Caco-2 (cell line): ENCODE results near the gene EMC8. TPM values are rescaled to one million over a fixed set of nuclear protein-coding genes. Genes with fewer than 3 reads are reported as not detected.

ENCODE experiments used
- BruUV-seq: library from RNA; stranded (reverse); fragments of 400-500 nt; replicated peaks from 2 replicates; lab custom pipeline; 2021; lab: Mats Ljungman, UMichigan
- CTCF ChIA-PET: fragments of 300-600 bp; sonication (Branson Sonifier 250); formaldehyde crosslinking; loops from one replicate; lab custom pipeline; 2022; ENCODE audit warnings: antibody characterized with exemption; lab: Charles Lee
- POLR2A ChIA-PET: fragments of 300-600 bp; sonication (Branson Sonifier 250); formaldehyde crosslinking; loops from one replicate; lab custom pipeline; 2022; ENCODE audit warnings: antibody characterized with exemption; lab: Charles Lee
- DNase-seq, 2 experiments: peaks; one replicate each; pipeline versions ENCODE4 v3.0.0 to v3.0.0-alpha.2; 2020 to 2022
- H3K27me3 ChIP-seq: replicated peaks from 2 replicates; pipeline ENCODE4 v1.6.0; 2011; ENCODE audit warnings: low read length; ENCODE audit not compliant: control insufficient read depth, insufficient read depth
- H3K36me3 ChIP-seq: 2 replicates; pipeline ENCODE4 v1.5.1; 2011; ENCODE audit warnings: low read length; ENCODE audit not compliant: control insufficient read depth, insufficient read depth
- H3K4me1 ChIP-seq: fragments of 250-450 bp; sonication (Bioruptor Pico); 2 replicates; pipeline ENCODE4 v1.5.1; 2020; ENCODE audit warnings: mild to moderate bottlenecking
- H3K4me3 ChIP-seq: 2 replicates; pipeline ENCODE4 v1.5.1; 2011; ENCODE audit warnings: low read depth, mild to moderate bottlenecking, control low read depth, low read length
- H3K9me3 ChIP-seq: fragments of 250-450 bp; sonication (Bioruptor Pico); 2 replicates; pipeline ENCODE4 v1.5.1; 2020; ENCODE audit warnings: mild to moderate bottlenecking, moderate library complexity
- H3K27ac Mint-ChIP-seq: one replicate; pipeline ENCODE4 v1.8.0; 2022; ENCODE audit warnings: mixed read lengths; ENCODE audit not compliant: unreplicated experiment
- H3K27me3 Mint-ChIP-seq: one replicate; pipeline ENCODE4 v1.8.0; 2022; ENCODE audit warnings: mixed read lengths; ENCODE audit not compliant: insufficient read depth, unreplicated experiment
- H3K36me3 Mint-ChIP-seq: one replicate; pipeline ENCODE4 v1.8.0; 2022; ENCODE audit warnings: mild to moderate bottlenecking, mixed read lengths; ENCODE audit not compliant: insufficient read depth, unreplicated experiment
- H3K4me1 Mint-ChIP-seq: one replicate; pipeline ENCODE4 v1.8.0; 2022; ENCODE audit warnings: low read depth, mixed read lengths; ENCODE audit not compliant: unreplicated experiment
- H3K4me3 Mint-ChIP-seq: one replicate; pipeline ENCODE4 v1.8.0; 2022; ENCODE audit warnings: mild to moderate bottlenecking, moderate library complexity, mixed read lengths; ENCODE audit not compliant: unreplicated experiment
- H3K9me3 Mint-ChIP-seq: one replicate; pipeline ENCODE4 v1.8.0; 2022; ENCODE audit warnings: mixed read lengths; ENCODE audit not compliant: unreplicated experiment
- CTCF ChIP-seq, 2 experiments: fragments of 200-600 bp in 1 of 2; IDR thresholded peaks; 1 replicate in 1 of 2; 2 replicates in 1 of 2; pipeline versions ENCODE4 v1.5.1 to v1.8.0; 2011 to 2022; ENCODE audit warnings: antibody characterized with exemption in 1 of 2, control low read depth in 1 of 2, inconsistent platforms in 1 of 2, low read depth in 1 of 2, low read length in 1 of 2, mild to moderate bottlenecking in 1 of 2, moderate library complexity in 1 of 2; ENCODE audit not compliant: insufficient read depth in 1 of 2, severe bottlenecking in 1 of 2, unreplicated experiment in 1 of 2
- intact Hi-C: fragments of 100-400 bp; cut with micrococcal nuclease; formaldehyde crosslinking; loops from one replicate; pipeline ENCODE4 v1.10.0; 2022; ENCODE audit not compliant: unreplicated experiment
- total RNA-seq: library from RNA; stranded (reverse); gene quantifications from 2 replicates; pipeline ENCODE4 v1.2.3, GENCODE V29; 2022

Gene EMC8
- total RNA-seq, 1 experiment from 2014 or later = 94.7 TPM

DNA sequence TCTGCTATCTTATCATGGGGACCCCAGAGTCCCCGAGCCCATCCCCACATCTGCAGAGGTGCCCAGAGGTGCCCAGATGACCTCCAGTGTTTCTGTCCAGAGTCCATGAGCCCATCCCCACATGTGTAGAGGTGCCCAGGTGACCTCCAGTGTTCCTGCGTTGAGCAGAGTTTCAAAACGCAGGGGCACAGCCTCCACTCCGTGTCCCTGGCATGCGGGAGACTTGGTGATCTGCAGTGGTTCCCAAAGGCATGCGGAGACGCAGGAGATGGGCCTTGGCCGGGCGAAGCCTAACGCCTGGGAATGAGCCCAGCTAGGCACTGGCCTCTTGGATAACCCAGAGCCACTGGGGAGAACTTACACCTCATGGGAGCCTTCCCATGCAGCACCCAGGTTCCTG is 41.5 kb upstream of the EMC8 start:
- no peak for DNase-seq
- H3K4me1 Mint-ChIP-seq = peaks cover 9% of the 10 kb centered on the region
- H3K4me1 ChIP-seq = 0 out of 2 replicates have a peak, but pooled peaks cover 4% of the 10 kb centered on the region
- H3K36me3 ChIP-seq = no peaks in the 10 kb centered on the region
- H3K4me3 Mint-ChIP-seq = no peak overlapping the region
- H3K27ac Mint-ChIP-seq = no peak overlapping the region
- no peaks in the 10 kb centered on the region for H3K27me3 ChIP-seq
- peaks cover 17% of the 10 kb centered on the region for H3K9me3 Mint-ChIP-seq
- no peak overlapping the region for H3K4me3 ChIP-seq
- peaks cover 5% of the 10 kb centered on the region; the same call in 1 of the 2 replicates for H3K9me3 ChIP-seq
- peaks cover 7% of the 10 kb centered on the region for H3K36me3 Mint-ChIP-seq
- TF ChIP-seq CTCF (IDR thresholded peaks at IDR 0.05; ENCODE audit: insufficient read depth in 1 of 2, low read depth in 1 of 2, low read length in 1 of 2, severe bottlenecking in 1 of 2, unreplicated experiment in 1 of 2) = no peak
- POLR2A ChIA-PET = no interaction called here
- H3K27me3 Mint-ChIP-seq = no peaks in the 10 kb centered on the region
- intact Hi-C loops = no loop called here
- BruUV-seq = no TSS peak
- CTCF ChIA-PET = no interaction called here

DNA sequence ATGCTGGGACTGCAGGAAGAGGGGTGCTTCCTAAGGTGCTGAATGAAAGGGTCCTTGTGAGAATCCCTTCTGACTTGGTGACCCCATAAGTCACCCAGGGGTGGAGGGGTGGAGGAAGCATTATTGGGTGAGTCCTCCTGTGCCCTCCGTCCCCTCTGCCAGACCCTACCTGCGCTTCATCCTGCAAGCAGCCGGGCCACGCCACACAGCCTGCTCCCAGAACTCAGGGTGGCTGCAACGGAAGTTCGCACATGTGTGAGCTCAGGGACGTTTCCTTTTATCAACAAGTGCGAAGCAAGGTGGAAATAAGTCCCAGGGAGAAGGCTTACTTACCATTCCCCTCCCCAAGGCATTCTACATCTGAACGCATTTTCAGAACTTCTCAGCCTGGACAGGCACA is 41.1 kb upstream of the EMC8 start:
- Mint-ChIP-seq H3K4me1 (peaks cover 9% of the 10 kb centered on the region), H3K27ac (no peak overlapping the region), H3K36me3 (peaks cover 7% of the 10 kb centered on the region), H3K27me3 (no peaks in the 10 kb centered on the region), H3K9me3 (peaks cover 17% of the 10 kb centered on the region), H3K4me3 (no peak overlapping the region)
- H3K27me3 ChIP-seq = no peaks in the 10 kb centered on the region
- CTCF ChIA-PET = interaction anchor here (0.6 kb wide), 1 partner anchor 147 kb away, joined by 3 read pairs; no protein-coding TSS in a partner anchor
- no peak overlapping the region for H3K4me3 ChIP-seq
- peaks cover 5% of the 10 kb centered on the region; the same call in 1 of the 2 replicates for H3K9me3 ChIP-seq
- BruUV-seq = no TSS peak
- POLR2A ChIA-PET = no interaction called here
- 0 out of 2 replicates have a peak, but pooled peaks cover 3% of the 10 kb centered on the region for H3K4me1 ChIP-seq
- no peak for DNase-seq
- intact Hi-C loops = no loop called here
- no peaks in the 10 kb centered on the region for H3K36me3 ChIP-seq
- no peak for TF ChIP-seq CTCF (IDR thresholded peaks at IDR 0.05; ENCODE audit: insufficient read depth in 1 of 2, low read depth in 1 of 2, low read length in 1 of 2, severe bottlenecking in 1 of 2, unreplicated experiment in 1 of 2)

- DNase-seq = no peak
- no peak overlapping the region for H3K27ac Mint-ChIP-seq
- peaks cover 5% of the 10 kb centered on the region; the same call in 1 of the 2 replicates for H3K9me3 ChIP-seq
- H3K4me3 ChIP-seq = no peak overlapping the region
- H3K4me1 Mint-ChIP-seq = peaks cover 4% of the 10 kb centered on the region
- intact Hi-C loops = no loop called here
- H3K27me3 Mint-ChIP-seq = no peaks in the 10 kb centered on the region
- H3K4me1 ChIP-seq = no peaks in the 10 kb centered on the region
- no peak for TF ChIP-seq CTCF (IDR thresholded peaks at IDR 0.05; ENCODE audit: insufficient read depth in 1 of 2, low read depth in 1 of 2, low read length in 1 of 2, severe bottlenecking in 1 of 2, unreplicated experiment in 1 of 2)
- POLR2A ChIA-PET = no interaction called here
- H3K36me3 ChIP-seq = no peaks in the 10 kb centered on the region
- no peaks in the 10 kb centered on the region for H3K27me3 ChIP-seq
- H3K9me3 Mint-ChIP-seq = peaks cover 17% of the 10 kb centered on the region
- no TSS peak for BruUV-seq
- H3K36me3 Mint-ChIP-seq = peaks cover 2% of the 10 kb centered on the region
- CTCF ChIA-PET = interaction anchor here (0.6 kb wide), 1 partner anchor 148 kb away, joined by 3 read pairs; no protein-coding TSS in a partner anchor
- H3K4me3 Mint-ChIP-seq = no peak overlapping the region
Observed at GRCh38 chr16:85839681-85840240, 40.4 kb upstream of the EMC8 start.
